Chondrocyte (in vitro differentiated cells): Measurements from ENCODE around the gene ATXN7L1. TPM values are rescaled to one million over a fixed set of nuclear protein-coding genes. Genes with fewer than 3 reads are reported as not detected.

ENCODE experiments used
- DNase-seq: peaks from one replicate; pipeline ENCODE4 v3.0.0; 2021; ENCODE audit warnings: mixed read lengths, low spot score
- H3K27ac Mint-ChIP-seq: one replicate; pipeline ENCODE4 v1.8.0; 2021; ENCODE audit warnings: mild to moderate bottlenecking, moderate library complexity, mixed read lengths; ENCODE audit not compliant: unreplicated experiment
- H3K27me3 Mint-ChIP-seq: 2 replicates; pipeline ENCODE4 v1.8.0; 2021; ENCODE audit warnings: low read depth, mixed read lengths
- H3K36me3 Mint-ChIP-seq: 2 replicates; pipeline ENCODE4 v1.8.0; 2021; ENCODE audit warnings: low read depth, mixed read lengths
- H3K4me1 Mint-ChIP-seq: 2 replicates; pipeline ENCODE4 v1.8.0; 2021; ENCODE audit warnings: low read depth, mild to moderate bottlenecking, mixed read lengths
- H3K4me3 Mint-ChIP-seq: one replicate; pipeline ENCODE4 v1.8.0; 2021; ENCODE audit warnings: mild to moderate bottlenecking, moderate library complexity, mixed read lengths; ENCODE audit not compliant: unreplicated experiment
- H3K9me3 Mint-ChIP-seq: 2 replicates; pipeline ENCODE4 v1.8.0; 2021; ENCODE audit warnings: low read depth, mixed read lengths
- total RNA-seq: library from RNA; stranded (reverse); gene quantifications from 3 replicates; pipeline ENCODE4 v1.2.1, GENCODE V29; 2021
- TF ChIP-seq, protein P1 (sequence below): fragments of 200-600 bp; sonication (generic); IDR thresholded peaks from 2 replicates; pipeline ENCODE4 v1.5.0; 2021; ENCODE audit warnings: antibody characterized with exemption, mild to moderate bottlenecking, moderate library complexity

ATXN7L1 gene
- total RNA-seq, 1 donor from 2014 or later: 6.4 TPM

- TF ChIP-seq, protein P1, sequence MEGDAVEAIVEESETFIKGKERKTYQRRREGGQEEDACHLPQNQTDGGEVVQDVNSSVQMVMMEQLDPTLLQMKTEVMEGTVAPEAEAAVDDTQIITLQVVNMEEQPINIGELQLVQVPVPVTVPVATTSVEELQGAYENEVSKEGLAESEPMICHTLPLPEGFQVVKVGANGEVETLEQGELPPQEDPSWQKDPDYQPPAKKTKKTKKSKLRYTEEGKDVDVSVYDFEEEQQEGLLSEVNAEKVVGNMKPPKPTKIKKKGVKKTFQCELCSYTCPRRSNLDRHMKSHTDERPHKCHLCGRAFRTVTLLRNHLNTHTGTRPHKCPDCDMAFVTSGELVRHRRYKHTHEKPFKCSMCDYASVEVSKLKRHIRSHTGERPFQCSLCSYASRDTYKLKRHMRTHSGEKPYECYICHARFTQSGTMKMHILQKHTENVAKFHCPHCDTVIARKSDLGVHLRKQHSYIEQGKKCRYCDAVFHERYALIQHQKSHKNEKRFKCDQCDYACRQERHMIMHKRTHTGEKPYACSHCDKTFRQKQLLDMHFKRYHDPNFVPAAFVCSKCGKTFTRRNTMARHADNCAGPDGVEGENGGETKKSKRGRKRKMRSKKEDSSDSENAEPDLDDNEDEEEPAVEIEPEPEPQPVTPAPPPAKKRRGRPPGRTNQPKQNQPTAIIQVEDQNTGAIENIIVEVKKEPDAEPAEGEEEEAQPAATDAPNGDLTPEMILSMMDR: no peak
- no peaks in the 10 kb centered on the region for H3K27me3 Mint-ChIP-seq
- H3K4me1 Mint-ChIP-seq: peaks cover 14% of the 10 kb centered on the region
- peaks cover 5% of the 10 kb centered on the region for H3K9me3 Mint-ChIP-seq
- no peak for DNase-seq
- H3K27ac Mint-ChIP-seq: peak overlapping the region; percentile 27
- H3K36me3 Mint-ChIP-seq: peaks cover 8% of the 10 kb centered on the region
- H3K4me3 Mint-ChIP-seq: no peak overlapping the region
Observed at GRCh38 chr7:105769901-105770628, 106.3 kb downstream of the ATXN7L1 start.

DNA sequence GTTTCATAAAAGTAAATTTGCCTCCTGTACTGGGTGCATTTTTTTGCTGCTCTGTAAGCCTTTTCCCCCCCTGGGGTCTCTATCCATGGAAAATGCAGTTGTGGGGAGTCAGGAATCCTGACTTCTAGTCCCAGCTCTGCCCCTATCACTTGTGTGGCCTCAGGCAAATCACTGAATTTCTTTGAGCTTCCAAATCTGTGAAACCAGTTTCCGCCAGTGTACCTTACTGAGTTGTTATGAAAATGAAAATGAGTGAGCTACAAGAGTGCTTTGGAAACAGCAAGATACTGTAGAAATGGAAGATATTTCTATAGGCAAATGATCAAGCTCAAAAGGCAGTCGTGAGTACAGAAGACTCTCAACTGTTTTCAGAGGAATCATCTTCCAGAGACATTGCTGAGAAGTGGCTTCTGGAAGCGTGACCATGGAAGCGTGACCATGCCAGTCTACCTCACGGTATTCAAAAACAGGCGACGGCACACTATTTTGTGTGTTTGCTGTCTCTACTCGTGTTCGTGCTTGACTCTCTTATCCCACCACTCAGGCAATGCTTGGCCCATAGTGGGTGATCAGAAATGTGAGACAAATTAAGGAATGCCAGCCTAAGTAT lies 107.4 kb downstream of the ATXN7L1 start:
- DNase-seq: no peak
- Mint-ChIP-seq H3K9me3 (peaks cover 5% of the 10 kb centered on the region), H3K27ac (no peak overlapping the region), H3K4me3 (no peak overlapping the region), H3K4me1 (peaks cover 19% of the 10 kb centered on the region), H3K36me3 (peaks cover 8% of the 10 kb centered on the region), H3K27me3 (no peaks in the 10 kb centered on the region)
- TF ChIP-seq, protein P1: no peak

DNA sequence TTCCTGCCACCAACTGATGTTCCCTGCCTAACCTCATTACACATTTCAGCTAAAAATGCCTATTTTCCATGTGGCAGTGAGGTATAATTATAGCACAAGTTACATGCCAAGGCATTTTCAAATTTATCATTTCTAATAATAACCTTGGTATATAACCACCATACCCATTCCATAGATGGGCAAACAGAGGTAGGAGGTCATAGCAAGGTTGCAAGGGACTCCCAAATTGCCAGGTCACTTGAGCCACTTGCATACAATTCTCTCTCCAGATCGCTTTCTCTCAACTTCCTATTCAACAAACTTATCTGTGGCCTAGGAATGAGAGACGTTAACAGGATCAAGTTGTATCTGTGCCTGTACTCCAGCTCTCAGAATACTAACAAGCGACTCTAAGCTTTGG lies 108.3 kb downstream of the ATXN7L1 start:
- H3K27ac Mint-ChIP-seq: no peak overlapping the region
- no peak overlapping the region for H3K4me3 Mint-ChIP-seq
- peaks cover 5% of the 10 kb centered on the region for H3K9me3 Mint-ChIP-seq
- TF ChIP-seq, protein P1: no peak
- H3K4me1 Mint-ChIP-seq: peaks cover 19% of the 10 kb centered on the region
- DNase-seq: no peak
- no peaks in the 10 kb centered on the region for H3K27me3 Mint-ChIP-seq
- peaks cover 8% of the 10 kb centered on the region for H3K36me3 Mint-ChIP-seq

DNA sequence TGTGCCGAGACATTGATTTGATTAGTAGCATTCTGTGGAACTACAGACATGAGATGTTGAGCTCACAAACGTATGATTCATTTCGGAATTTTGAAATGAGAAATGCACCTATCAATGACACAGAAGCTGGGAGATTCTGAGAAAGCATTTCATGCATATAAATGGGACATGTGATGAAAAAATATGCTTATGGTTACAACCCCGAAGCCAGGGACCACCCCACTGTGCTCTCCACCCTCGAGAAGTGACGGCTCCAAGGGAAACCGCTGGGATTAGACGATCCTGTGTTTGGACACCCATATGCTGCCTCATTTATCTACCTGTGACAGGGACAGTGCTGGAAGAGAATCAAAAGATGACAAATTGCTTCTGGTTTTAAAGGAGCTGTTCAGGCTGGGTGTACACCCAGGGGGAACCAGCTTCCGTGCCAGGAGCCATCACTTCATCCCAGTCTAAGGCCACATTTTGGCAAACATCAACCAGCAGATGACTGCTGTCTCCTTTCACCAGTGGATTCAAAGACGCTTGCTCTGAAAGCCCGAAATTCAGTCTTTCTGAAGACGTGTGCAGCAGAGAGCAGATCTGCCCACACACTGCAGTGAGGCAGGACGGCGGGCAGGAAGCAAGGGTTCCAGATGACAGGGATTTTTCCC lies 109.9 kb downstream of the ATXN7L1 start:
- H3K27ac Mint-ChIP-seq: no peak overlapping the region
- peaks cover 19% of the 10 kb centered on the region for H3K4me1 Mint-ChIP-seq
- H3K27me3 Mint-ChIP-seq: no peaks in the 10 kb centered on the region
- no peak for DNase-seq
- no peak overlapping the region for H3K4me3 Mint-ChIP-seq
- TF ChIP-seq, protein P1: no peak
- H3K36me3 Mint-ChIP-seq: peaks cover 4% of the 10 kb centered on the region
- peaks cover 2% of the 10 kb centered on the region for H3K9me3 Mint-ChIP-seq

- H3K4me1 Mint-ChIP-seq: peaks cover 19% of the 10 kb centered on the region
- TF ChIP-seq, protein P1: no peak
- no peaks in the 10 kb centered on the region for H3K9me3 Mint-ChIP-seq
- H3K4me3 Mint-ChIP-seq: no peak overlapping the region
- no peaks in the 10 kb centered on the region for H3K27me3 Mint-ChIP-seq
- H3K27ac Mint-ChIP-seq: no peak overlapping the region
- no peak for DNase-seq
- no peaks in the 10 kb centered on the region for H3K36me3 Mint-ChIP-seq
Observed at GRCh38 chr7:105765846-105766245, 110.6 kb downstream of the ATXN7L1 start.
